Skeletal muscle tissue (tissue), 4 donors: ENCODE results near the gene CPTP. TPM values are rescaled to one million over a fixed set of nuclear protein-coding genes. Genes with fewer than 3 reads are reported as not detected.

ENCODE experiments used
- H3K27ac ChIP-seq: one replicate; pipeline ENCODE4 v1.7.0; 2013; ENCODE audit warnings: mild to moderate bottlenecking, low read depth, low read length, inconsistent platforms
- H3K27me3 ChIP-seq, 3 donors: one replicate each; pipeline ENCODE4 v1.7.0; 2013; ENCODE audit warnings: low read length in 3 of 3; ENCODE audit not compliant: control insufficient read depth in 3 of 3, insufficient read depth in 3 of 3
- H3K36me3 ChIP-seq, 3 donors: one replicate each; pipeline ENCODE4 v1.7.0; 2013; ENCODE audit warnings: low read length in 3 of 3; ENCODE audit not compliant: control insufficient read depth in 3 of 3, insufficient read depth in 3 of 3
- H3K4me1 ChIP-seq, 3 donors: one replicate each; pipeline ENCODE4 v1.7.0; 2013; ENCODE audit warnings: low read length in 3 of 3, mild to moderate bottlenecking in 3 of 3; ENCODE audit not compliant: control insufficient read depth in 3 of 3, insufficient read depth in 3 of 3
- H3K4me3 ChIP-seq, 3 donors: one replicate each; pipeline ENCODE4 v1.7.0; 2013; ENCODE audit warnings: low read length in 3 of 3
- H3K9ac ChIP-seq, 3 donors: one replicate each; pipeline ENCODE4 v1.7.0; 2013; ENCODE audit warnings: low read length in 3 of 3, mild to moderate bottlenecking in 3 of 3, moderate library complexity in 2 of 3, low read depth in 1 of 3
- H3K9me3 ChIP-seq, 3 donors: one replicate each; pipeline ENCODE4 v1.7.0; 2013; ENCODE audit warnings: low read length in 3 of 3; ENCODE audit not compliant: control insufficient read depth in 3 of 3
- total RNA-seq: library from RNA; depleted of rRNA; stranded (reverse); fragments of >200 nt; gene quantifications from one replicate; pipeline ENCODE4 v1.2.3, GENCODE V29; 2014
- donor health status: Osteomylitis.

The CPTP gene
- total RNA-seq, 1 donor from 2014 or later = 8.4 TPM

GRCh38 chr1:1306661-1307260 is 17.8 kb upstream of the CPTP start:
- Histone ChIP-seq H3K4me3 (peak overlapping the region; percentile 76 to 82 (median 81)), H3K36me3 (peaks cover 8 to 16% (median 13%) of the 10 kb centered on the region in 3 donors), H3K4me1 (peaks cover 38 to 49% (median 45%) of the 10 kb centered on the region in 3 donors), H3K9ac (peak overlapping the region; percentile 70 to 89 (median 72)), H3K9me3 (no peaks in the 10 kb centered on the region), H3K27ac (no peak overlapping the region), H3K27me3 (no peaks in the 10 kb centered on the region)

- Histone ChIP-seq H3K4me3 (peak overlapping the region; percentile 76 to 82 (median 81)), H3K27me3 (no peaks in the 10 kb centered on the region), H3K9ac (peak overlapping the region; percentile 70 to 89 (median 72)), H3K9me3 (no peaks in the 10 kb centered on the region), H3K4me1 (peaks cover 38 to 49% (median 45%) of the 10 kb centered on the region in 3 donors), H3K27ac (peak overlapping the region; percentile 44), H3K36me3 (peaks cover 10 to 20% (median 14%) of the 10 kb centered on the region in 3 donors)
These were observed 17.2 kb upstream of the CPTP start for GRCh38 chr1:1307261-1307922.

- Histone ChIP-seq H3K9ac (peak within 1 kb of the TSS; percentile 77 to 89 (median 85)), H3K4me1 (peaks cover 42 to 54% (median 52%) of the 10 kb centered on the region in 3 donors), H3K36me3 (peaks cover 17 to 24% (median 20%) of the 10 kb centered on the region in 3 donors), H3K4me3 (peak within 1 kb of the TSS; percentile 76 to 82 (median 81)), H3K9me3 (no peaks in the 10 kb centered on the region), H3K27ac (peak within 1 kb of the TSS; percentile 90), H3K27me3 (no peaks in the 10 kb centered on the region)
These were observed 16.5 kb upstream of the CPTP start, which contains the start of the genes ACAP3 and PUSL1 for GRCh38 chr1:1307923-1308755. Gene ACAP3, minus strand, starts transcription at chr1:1307930. Its CDS starts 115 bp downstream, at chr1:1307815. Gene PUSL1, plus strand, starts transcription at chr1:1308597. Its CDS starts 47 bp downstream, at chr1:1308644.

- peak overlapping the region; percentile 84 for H3K27ac ChIP-seq
- H3K36me3 ChIP-seq = peaks cover 24 to 31% (median 26%) of the 10 kb centered on the region in 3 donors
- no peaks in the 10 kb centered on the region for H3K9me3 ChIP-seq
- H3K4me3 ChIP-seq = peak overlapping the region; percentile 54 to 78 (median 77)
- peaks cover 48 to 60% (median 57%) of the 10 kb centered on the region in 3 donors for H3K4me1 ChIP-seq
- H3K27me3 ChIP-seq = no peaks in the 10 kb centered on the region
- H3K9ac ChIP-seq = peak overlapping the region; percentile 61 to 86 (median 85)
These were observed 15.8 kb upstream of the CPTP start for GRCh38 chr1:1308756-1309250.

GRCh38 chr1:1309251-1310108 is 15.1 kb upstream of the CPTP start:
- H3K9ac ChIP-seq = peak overlapping the region; percentile 61 to 86 (median 85)
- peak overlapping the region; percentile 84 for H3K27ac ChIP-seq

GRCh38 chr1:1310109-1310385 is 14.6 kb upstream of the CPTP start:
- Histone ChIP-seq H3K36me3 (peaks cover 36 to 43% (median 39%) of the 10 kb centered on the region in 3 donors), H3K27me3 (no peaks in the 10 kb centered on the region), H3K4me1 (peaks cover 40 to 47% (median 46%) of the 10 kb centered on the region in 3 donors), H3K4me3 (no peak overlapping the region), H3K27ac (no peak overlapping the region), H3K9me3 (no peaks in the 10 kb centered on the region), H3K9ac (peak overlapping the region in 1 of 3 donors; percentile 86)

More at GRCh38 chr1:1309251-1310108, 15.1 kb upstream of the CPTP start:
- no peaks in the 10 kb centered on the region for H3K9me3 ChIP-seq
- peaks cover 31 to 37% (median 33%) of the 10 kb centered on the region in 3 donors for H3K36me3 ChIP-seq
- H3K4me1 ChIP-seq = peaks cover 46 to 53% (median 52%) of the 10 kb centered on the region in 3 donors
- H3K4me3 ChIP-seq = peak overlapping the region; percentile 54 to 78 (median 77)
- H3K27me3 ChIP-seq = no peaks in the 10 kb centered on the region

GRCh38 chr1:1310476-1311053 is 14.0 kb upstream of the CPTP start:
- Histone ChIP-seq H3K9ac (peak overlapping the region in 1 of 3 donors; percentile 16), H3K27me3 (no peaks in the 10 kb centered on the region), H3K9me3 (no peaks in the 10 kb centered on the region), H3K27ac (no peak overlapping the region), H3K4me1 (peaks cover 35 to 42% (median 41%) of the 10 kb centered on the region in 3 donors), H3K4me3 (no peak overlapping the region), H3K36me3 (peaks cover 39 to 45% (median 42%) of the 10 kb centered on the region in 3 donors)

GRCh38 chr1:1311107-1312104 is 13.2 kb upstream of the CPTP start:
- peaks cover 27 to 34% (median 32%) of the 10 kb centered on the region in 3 donors for H3K4me1 ChIP-seq
- no peak overlapping the region for H3K9ac ChIP-seq
- H3K27ac ChIP-seq = no peak overlapping the region
- no peaks in the 10 kb centered on the region for H3K9me3 ChIP-seq
- no peak overlapping the region for H3K4me3 ChIP-seq
- H3K36me3 ChIP-seq = peaks cover 39 to 45% (median 42%) of the 10 kb centered on the region in 3 donors
- no peaks in the 10 kb centered on the region for H3K27me3 ChIP-seq
